NCI-H2196 (cell line): ENCODE results near the gene DNAJC9.

Source experiments
- DNase-seq: peaks from one replicate; lab custom pipeline; 2025; ENCODE audit not compliant: unreplicated experiment; lab: John Stamatoyannopoulos, UW

DNAJC9 gene

GRCh38 chr10:73239908-73240307, 7.1 kb downstream of the DNAJC9 start:
- DNase-seq, result no peak

- DNase-seq, result no peak
These were observed 8.0 kb downstream of the DNAJC9 start for GRCh38 chr10:73238990-73239566.

- DNase-seq, result no peak
These were observed 12.4 kb downstream of the DNAJC9 start for GRCh38 chr10:73234695-73235094.

- DNase-seq, result no peak
These were observed 13.2 kb downstream of the DNAJC9 start for GRCh38 chr10:73233883-73234282.

- DNase-seq, result no peak
These were observed 14.2 kb downstream of the DNAJC9 start for GRCh38 chr10:73232887-73233286.

DNA sequence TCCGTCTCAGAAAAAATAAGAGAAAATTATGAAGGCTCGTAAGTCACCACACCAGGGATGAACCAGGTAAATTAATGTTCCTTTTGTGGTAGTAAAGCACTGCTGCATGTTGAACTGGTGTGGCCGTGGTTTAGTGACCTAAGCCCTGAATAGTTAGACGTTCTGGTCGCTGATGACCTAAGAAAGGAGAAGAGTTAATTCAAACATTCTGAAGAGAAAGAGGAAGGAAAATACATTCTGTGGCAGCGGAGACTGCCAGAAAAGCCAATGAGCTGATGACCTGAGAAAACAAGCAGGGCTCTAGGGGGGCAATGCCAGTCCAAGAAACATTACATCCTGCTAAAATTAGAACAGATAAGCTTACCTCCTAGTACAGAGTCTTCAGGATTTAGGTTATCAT, 17.5 kb downstream of the DNAJC9 start:
- no peak for DNase-seq

GRCh38 chr10:73228247-73228646, 18.8 kb downstream of the DNAJC9 start:
- no peak for DNase-seq

DNA sequence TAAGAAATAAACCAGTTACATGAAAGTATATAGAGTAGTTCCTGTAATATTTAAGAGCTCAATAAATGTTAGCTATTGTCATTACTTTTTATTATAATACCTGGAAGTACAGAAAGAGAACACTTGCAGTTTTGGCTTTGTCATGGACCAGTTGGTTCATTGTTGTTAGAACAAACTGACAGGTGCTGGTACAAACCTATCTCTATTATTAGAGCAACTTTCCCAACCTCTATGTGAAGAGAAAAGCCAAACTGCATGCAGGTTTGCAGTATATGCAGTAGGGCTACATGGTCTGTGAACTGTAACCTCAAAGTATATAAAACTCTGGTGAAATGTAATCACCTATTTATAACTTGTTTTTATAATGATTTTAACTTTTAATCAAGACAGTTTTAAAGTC, 20.4 kb downstream of the DNAJC9 start:
- no peak for DNase-seq

GRCh38 chr10:73225518-73225917, 21.5 kb downstream of the DNAJC9 start:
- DNase-seq, result no peak

- no peak for DNase-seq
These were observed 26.1 kb downstream of the DNAJC9 start for GRCh38 chr10:73220989-73221388.

GRCh38 chr10:73219384-73219783, 27.7 kb downstream of the DNAJC9 start:
- no peak for DNase-seq

GRCh38 chr10:73218431-73219191, 28.4 kb downstream of the DNAJC9 start:
- no peak for DNase-seq

DNA sequence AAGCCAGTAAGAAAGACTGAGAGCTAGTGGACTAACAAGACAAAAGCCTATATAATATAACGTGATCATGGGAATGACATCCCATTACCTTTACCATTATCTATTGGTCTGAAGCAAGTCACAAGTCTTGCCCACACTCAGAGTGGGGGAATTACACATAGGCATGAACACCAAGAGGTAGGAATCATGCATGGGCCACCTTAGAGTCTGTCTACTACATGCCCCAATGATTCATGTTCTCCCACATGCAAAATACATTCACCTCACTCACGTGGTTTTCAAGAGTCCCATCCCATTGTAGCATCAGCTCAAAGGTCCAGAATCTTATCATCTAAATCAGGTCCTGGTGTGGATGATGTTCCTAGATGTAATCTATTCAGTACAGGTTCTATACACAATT, 29.4 kb downstream of the DNAJC9 start:
- DNase-seq, result no peak

DNA sequence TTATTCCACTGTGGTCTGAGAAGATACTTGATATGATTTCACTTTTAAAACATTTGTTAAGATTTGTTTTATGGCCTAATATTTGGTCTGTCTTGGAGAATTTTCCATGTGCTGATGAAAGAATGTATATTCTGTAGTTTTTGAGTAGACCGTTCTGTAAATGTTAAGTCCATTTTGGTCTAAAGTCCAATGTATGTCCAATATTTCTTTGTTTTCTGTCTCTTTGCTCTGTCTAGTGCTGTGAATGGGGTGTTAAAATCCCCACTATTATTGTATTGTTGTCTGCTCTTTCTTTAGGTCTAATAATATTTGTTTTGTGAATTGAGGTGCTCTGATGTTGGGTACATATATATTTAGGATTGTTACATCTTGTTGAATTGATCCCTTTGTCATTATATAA, 31.3 kb downstream of the DNAJC9 start:
- DNase-seq, result no peak

DNA sequence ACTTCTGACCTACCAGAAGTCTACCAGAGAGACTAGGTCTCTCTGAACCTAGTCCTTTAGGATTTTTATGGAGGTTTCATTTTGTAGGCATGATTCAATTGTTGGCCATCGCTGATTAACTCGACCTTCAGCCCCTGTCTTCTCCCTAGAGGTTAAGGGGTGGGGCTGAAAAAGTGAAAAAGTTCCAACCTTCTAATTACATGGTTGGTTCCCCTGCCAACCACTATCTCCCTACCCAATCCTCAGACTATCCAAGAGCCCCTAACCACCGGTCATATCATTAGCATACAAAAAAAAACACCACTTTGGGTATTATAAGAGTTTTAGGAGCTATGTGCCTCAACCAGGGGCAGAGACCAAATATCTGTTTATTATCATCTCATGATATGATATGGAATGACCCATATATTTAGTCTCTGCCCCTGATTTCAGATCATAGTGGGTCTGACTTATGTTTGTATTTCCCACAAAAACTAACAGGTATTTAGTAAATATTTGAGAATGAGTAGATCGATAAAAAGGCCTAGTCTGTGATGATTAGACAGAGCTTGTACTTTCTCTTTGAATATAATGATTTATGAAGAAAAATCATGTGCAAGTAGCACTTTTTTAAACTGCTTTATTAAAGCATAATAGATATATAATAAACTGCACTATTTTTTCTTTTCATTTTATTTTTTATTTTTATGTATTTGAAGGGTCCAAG, 35.8 kb downstream of the DNAJC9 start:
- no peak for DNase-seq

DNA sequence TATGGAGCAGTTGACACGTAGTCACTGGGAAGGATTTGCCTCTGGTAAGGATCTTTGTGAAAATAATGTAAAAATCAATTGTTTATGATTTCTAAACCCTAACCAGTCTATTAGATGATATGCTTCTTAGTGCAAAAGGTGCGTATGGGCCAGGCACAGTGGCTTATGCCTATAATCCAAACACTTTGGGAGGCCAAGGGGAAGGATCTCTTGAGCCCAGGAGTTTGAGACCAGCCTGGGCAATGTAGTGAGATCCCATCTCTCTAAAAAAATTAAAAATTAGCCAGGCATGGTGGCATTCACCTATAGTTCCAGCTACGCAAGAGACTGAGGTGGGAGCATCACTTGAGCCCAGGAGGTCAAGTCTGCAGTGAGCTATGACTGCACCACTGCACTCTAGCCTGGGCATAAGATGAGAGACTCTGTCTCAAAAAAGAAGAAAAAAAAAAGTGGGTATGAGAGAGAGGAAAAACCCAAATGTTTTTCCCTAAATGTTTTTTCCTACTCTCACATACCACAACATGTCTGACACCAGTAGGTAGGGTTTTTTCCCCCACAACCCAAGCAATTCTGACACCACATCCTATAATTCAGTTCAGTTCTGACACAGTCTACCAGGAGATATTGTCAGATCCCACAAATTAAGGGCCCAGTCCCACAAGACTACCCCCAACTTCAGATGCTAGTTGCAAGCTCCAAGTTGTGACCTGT, 36.5 kb downstream of the DNAJC9 start:
- DNase-seq, result no peak

GRCh38 chr10:73209705-73210104, 37.4 kb downstream of the DNAJC9 start:
- DNase-seq, result no peak

- no peak for DNase-seq
These were observed 39.2 kb downstream of the DNAJC9 start for GRCh38 chr10:73207883-73208282.

DNA sequence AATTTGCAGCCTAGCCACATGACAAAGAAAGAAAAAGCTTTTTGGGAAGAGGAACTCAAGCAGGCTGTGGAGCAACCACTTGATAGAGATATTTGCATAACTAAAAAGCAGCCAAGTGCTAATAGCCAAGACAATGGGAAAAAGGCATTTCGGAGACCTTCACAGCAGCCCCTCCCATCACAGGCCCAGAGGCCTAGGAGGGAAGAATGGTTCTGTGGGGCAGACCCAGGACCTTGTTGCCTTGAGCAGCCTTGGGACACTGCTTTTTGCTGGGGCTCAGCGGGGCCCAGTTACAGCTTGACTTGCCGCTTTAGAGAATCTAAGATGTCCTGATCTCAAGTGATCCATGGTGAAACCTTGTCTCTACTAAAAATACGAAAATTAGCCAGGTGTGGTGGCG, 40.7 kb downstream of the DNAJC9 start:
- no peak for DNase-seq

DNA sequence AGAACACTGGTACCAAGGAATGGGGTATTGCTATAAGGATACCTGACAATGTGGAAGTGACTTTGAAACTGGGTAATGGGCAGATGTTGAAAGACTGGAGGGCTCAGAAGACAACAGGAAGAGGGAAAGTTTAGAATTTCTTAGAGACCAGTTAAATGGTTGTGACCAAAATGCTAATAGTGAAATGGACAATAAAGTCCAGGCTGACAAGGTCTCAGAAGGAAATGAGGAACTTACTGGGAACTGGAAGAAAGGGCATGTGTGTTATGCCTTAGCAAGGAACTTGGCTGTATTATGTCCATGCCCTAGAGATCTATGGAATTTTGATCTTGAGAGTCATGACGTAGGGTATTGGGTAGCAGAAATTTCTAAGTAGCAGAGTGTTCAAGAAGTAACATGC, 41.2 kb downstream of the DNAJC9 start:
- DNase-seq, result no peak

DNA sequence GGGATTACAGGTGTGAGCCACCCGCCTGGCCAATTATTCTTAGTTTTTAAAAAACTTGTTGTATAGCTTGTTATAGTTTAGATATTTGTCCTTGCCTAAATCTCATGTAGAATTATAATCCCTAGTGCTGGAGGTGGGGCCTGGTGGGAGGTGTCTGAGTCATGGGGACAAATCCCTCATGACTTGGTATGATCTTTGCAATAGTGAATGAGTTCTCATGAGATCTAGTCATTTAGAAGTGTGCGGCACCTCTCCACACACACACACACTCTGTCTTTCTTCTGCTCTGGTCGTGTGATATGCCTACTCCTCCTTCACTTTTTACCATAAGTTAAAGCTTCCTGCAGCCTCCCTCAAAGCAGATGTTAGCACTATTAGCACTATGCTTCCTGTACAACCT, 42.0 kb downstream of the DNAJC9 start:
- no peak for DNase-seq
